SK-N-SH treated with all-trans-retinoic acid at 6 μM for 48 hours (cell line): Measurements from ENCODE around the gene RPS6KA2.

ENCODE experiments used
- ATAC-seq: fragments of 200-7000 bp; cut with Tn5 transposase; 3 replicates; pipeline ENCODE4 v1.9.1; 2020; ENCODE audit warnings: mild to moderate bottlenecking, moderate library complexity
- BACH2 ChIP-seq: fragments of 250-450 bp; sonication (Bioruptor Pico); IDR thresholded peaks from 2 replicates; pipeline ENCODE4 v1.9.0; 2021; ENCODE audit warnings: mild to moderate bottlenecking, borderline replicate concordance
- CREB5 ChIP-seq: fragments of 250-450 bp; sonication (Bioruptor Pico); IDR thresholded peaks from 2 replicates; pipeline ENCODE4 v1.5.1; 2020; ENCODE audit warnings: low read depth, mild to moderate bottlenecking, moderate library complexity
- CSDC2 ChIP-seq: fragments of 250-450 bp; sonication (Bioruptor Pico); IDR thresholded peaks from 2 replicates; pipeline ENCODE4 v1.5.0; 2020; ENCODE audit warnings: mild to moderate bottlenecking, moderate library complexity
- CSRNP3 ChIP-seq: fragments of 250-450 bp; sonication (Bioruptor Pico); IDR thresholded peaks from 2 replicates; pipeline ENCODE4 v1.5.1; 2021; ENCODE audit warnings: mild to moderate bottlenecking, moderate library complexity
- GLIS3 ChIP-seq: fragments of 250-450 bp; sonication (Bioruptor Pico); IDR thresholded peaks from 2 replicates; pipeline ENCODE4 v1.5.0; 2020; ENCODE audit warnings: mild to moderate bottlenecking, moderate library complexity
- ISL1 ChIP-seq: fragments of 250-450 bp; sonication (Bioruptor Pico); IDR thresholded peaks from 2 replicates; pipeline ENCODE4 v2.1.2; 2022; ENCODE audit warnings: mild to moderate bottlenecking, moderate library complexity
- OSR1 ChIP-seq: fragments of 250-450 bp; sonication (Bioruptor Pico); IDR thresholded peaks from 2 replicates; pipeline ENCODE4 v1.8.0; 2022; ENCODE audit warnings: moderate library complexity, mild to moderate bottlenecking, inconsistent platforms
- PATZ1 ChIP-seq: fragments of 250-450 bp; sonication (Bioruptor Pico); IDR thresholded peaks from 2 replicates; pipeline ENCODE4 v1.8.0; 2020; ENCODE audit warnings: mild to moderate bottlenecking, moderate library complexity, borderline replicate concordance
- POU6F1 ChIP-seq: fragments of 250-450 bp; sonication (Bioruptor Pico); IDR thresholded peaks from 2 replicates; pipeline ENCODE4 v1.8.0; 2021; ENCODE audit warnings: low read depth, mild to moderate bottlenecking, moderate library complexity, borderline replicate concordance
- PPARA ChIP-seq: fragments of 250-450 bp; sonication (Bioruptor Pico); IDR thresholded peaks from 2 replicates; pipeline ENCODE4 v1.5.0; 2020; ENCODE audit warnings: mild to moderate bottlenecking, borderline replicate concordance
- RARB ChIP-seq: fragments of 250-450 bp; sonication (Bioruptor Pico); IDR thresholded peaks from 2 replicates; pipeline ENCODE4 v1.8.0; 2021; ENCODE audit warnings: mild to moderate bottlenecking, moderate library complexity
- SNAI2 ChIP-seq: fragments of 250-450 bp; sonication (Bioruptor Pico); IDR thresholded peaks from 2 replicates; pipeline ENCODE4 v1.5.0; 2020; ENCODE audit warnings: mild to moderate bottlenecking, moderate library complexity
- TCF4 ChIP-seq: fragments of 250-450 bp; sonication (Bioruptor Pico); IDR thresholded peaks from 2 replicates; pipeline ENCODE4 v1.8.0; 2021; ENCODE audit warnings: mild to moderate bottlenecking, moderate library complexity, borderline replicate concordance
- TOX ChIP-seq: fragments of 250-450 bp; sonication (Bioruptor Pico); IDR thresholded peaks from 2 replicates; pipeline ENCODE4 v1.8.0; 2021; ENCODE audit warnings: mild to moderate bottlenecking, moderate library complexity, borderline replicate concordance
- TSHZ2 ChIP-seq: fragments of 250-450 bp; sonication (Bioruptor Pico); IDR thresholded peaks from 2 replicates; pipeline ENCODE4 v1.5.0; 2020; ENCODE audit warnings: mild to moderate bottlenecking, moderate library complexity
- ZC3H10 ChIP-seq: fragments of 250-450 bp; sonication (Bioruptor Pico); IDR thresholded peaks from 2 replicates; pipeline ENCODE4 v1.5.1; 2021; ENCODE audit warnings: mild to moderate bottlenecking, moderate library complexity
- ZFP3 ChIP-seq: fragments of 250-450 bp; sonication (Bioruptor Pico); IDR thresholded peaks from 2 replicates; pipeline ENCODE4 v1.5.0; 2020; ENCODE audit warnings: mild to moderate bottlenecking, moderate library complexity
- ZFP30 ChIP-seq: fragments of 450-650 bp; formaldehyde crosslinking; IDR thresholded peaks from 2 replicates; pipeline ENCODE4 v1.5.0; 2022; ENCODE audit warnings: mild to moderate bottlenecking, moderate library complexity
- ZNF565 ChIP-seq: fragments of 450-650 bp; formaldehyde crosslinking; conservative IDR thresholded peaks from 2 replicates; pipeline ENCODE4 v1.5.0; 2020; ENCODE audit warnings: low read depth, mild to moderate bottlenecking, moderate library complexity
- ZNF70 ChIP-seq: fragments of 450-650 bp; formaldehyde crosslinking; IDR thresholded peaks from 2 replicates; pipeline ENCODE4 v1.5.0; 2020; ENCODE audit warnings: mild to moderate bottlenecking, moderate library complexity
- ZNF8 ChIP-seq: fragments of 450-650 bp; formaldehyde crosslinking; IDR thresholded peaks from 2 replicates; pipeline ENCODE4 v1.5.0; 2020; ENCODE audit warnings: mild to moderate bottlenecking, moderate library complexity

The RPS6KA2 gene

GRCh38 chr6:166600931-166601330 lies 26.1 kb downstream of the RPS6KA2 start:
- TF ChIP-seq PPARA (CRISPR knock-in tag) (no peak), ZFP30 (CRISPR knock-in tag) (no peak), TSHZ2 (CRISPR knock-in tag) (no peak), ZNF70 (no peak), GLIS3 (no peak), POU6F1 (CRISPR knock-in tag) (no peak), ZNF8 (CRISPR knock-in tag) (no peak), TCF4 (CRISPR knock-in tag) (no peak), ZNF565 (CRISPR knock-in tag) (no peak), TOX (CRISPR knock-in tag) (no peak), CSDC2 (CRISPR knock-in tag) (no peak), OSR1 (no peak), ISL1 (CRISPR knock-in tag) (no peak), CREB5 (CRISPR knock-in tag) (no peak), ZC3H10 (CRISPR knock-in tag) (no peak)
- ATAC-seq, result no peak

- ATAC-seq, result no peak
- TF ChIP-seq ISL1 (CRISPR knock-in tag) (no peak), RARB (no peak), BACH2 (CRISPR knock-in tag) (no peak), SNAI2 (CRISPR knock-in tag) (no peak), TSHZ2 (CRISPR knock-in tag) (no peak), PATZ1 (CRISPR knock-in tag) (no peak), ZC3H10 (CRISPR knock-in tag) (no peak), CSRNP3 (CRISPR knock-in tag) (no peak), ZFP3 (CRISPR knock-in tag) (no peak), ZNF70 (no peak), PPARA (CRISPR knock-in tag) (no peak), CREB5 (CRISPR knock-in tag) (no peak), TCF4 (CRISPR knock-in tag) (no peak)
Measured at GRCh38 chr6:166599205-166599604, 27.8 kb downstream of the RPS6KA2 start.
